GM12878 (cell line): ENCODE results near the gene PSORS1C2. TPM values are rescaled to one million over a fixed set of nuclear protein-coding genes. Genes with fewer than 3 reads are reported as not detected.

Source experiments
- ATAC-seq: fragments of 200-7000 bp; cut with Tn5 transposase; 3 replicates; pipeline ENCODE4 v1.9.1; 2020; ENCODE audit warnings: mild to moderate bottlenecking, moderate library complexity
- BruUV-seq: library from RNA; stranded (reverse); fragments of 400-500 nt; replicated peaks from 2 replicates; lab custom pipeline; 2021; lab: Mats Ljungman, UMichigan
- CTCF ChIA-PET: fragments of 300-600 bp; sonication (Branson Sonifier 250); formaldehyde crosslinking; extraction: SDS; loops from one replicate; lab custom pipeline; 2021; ENCODE audit warnings: inconsistent platforms; lab: Yijun Ruan, JAX
- POLR2A ChIA-PET: fragments of 350-600 bp; formaldehyde crosslinking; extraction: SDS; loops from one replicate; lab custom pipeline; 2021; ENCODE audit warnings: inconsistent platforms; lab: Charles Lee
- RAD21 ChIA-PET: fragments of 300-600 bp; sonication (Branson Sonifier 250); formaldehyde crosslinking; loops from one replicate; lab custom pipeline; 2023; ENCODE audit warnings: antibody characterized with exemption; ENCODE audit not compliant: unreplicated experiment; lab: Charles Lee
- SMC1A ChIA-PET: fragments of 300-600 bp; sonication (Branson Sonifier 250); formaldehyde crosslinking; loops from one replicate; lab custom pipeline; 2023; ENCODE audit not compliant: unreplicated experiment, uncharacterized antibody; lab: Charles Lee
- DNase-seq: peaks from one replicate; pipeline ENCODE4 v3.0.0-alpha.2; 2011; ENCODE audit warnings: low read depth, low spot score
- FAIRE-seq: peaks from 3 replicates; lab custom pipeline; 2011; peaks lifted over from hg19 to GRCh38; lab: Jason Lieb, UNC
- H2AFZ ChIP-seq: 2 replicates; pipeline ENCODE4 v1.6.0; 2011; ENCODE audit warnings: low read depth, low read length, control low read depth; ENCODE audit not compliant: control insufficient read depth
- H3K27ac ChIP-seq: 2 replicates; pipeline ENCODE4 v1.5.1; 2011; ENCODE audit warnings: control low read depth; ENCODE audit not compliant: control insufficient read depth, insufficient read depth
- H3K27me3 ChIP-seq, 2 experiments: replicated peaks in 1 of 2; 2 replicates each; pipeline versions ENCODE4 v1.6.0 to v1.6.1; 2011; ENCODE audit warnings: low read length in 1 of 2; ENCODE audit not compliant: control insufficient read depth in 2 of 2, insufficient read depth in 2 of 2
- H3K36me3 ChIP-seq, 2 experiments: 2 replicates each; pipeline ENCODE4 v1.5.1; 2011; ENCODE audit warnings: low read length in 1 of 2; ENCODE audit not compliant: control insufficient read depth in 2 of 2, insufficient read depth in 2 of 2
- H3K4me1 ChIP-seq: 2 replicates; pipeline ENCODE4 v1.6.1; 2011; ENCODE audit warnings: mild to moderate bottlenecking, low read length, moderate library complexity, mixed read lengths; ENCODE audit not compliant: control insufficient read depth, insufficient read depth
- H3K4me2 ChIP-seq: 2 replicates; pipeline ENCODE4 v1.6.0; 2011; ENCODE audit warnings: control low read depth; ENCODE audit not compliant: control insufficient read depth, insufficient read depth
- H3K4me3 ChIP-seq: fragments of 200-600 bp; sonication (generic); 2 replicates; pipeline ENCODE4 v1.5.1; 2016
- H3K79me2 ChIP-seq: 2 replicates; pipeline ENCODE4 v1.6.0; 2011; ENCODE audit warnings: low read length; ENCODE audit not compliant: control insufficient read depth, insufficient read depth
- H3K9ac ChIP-seq: 2 replicates; pipeline ENCODE4 v1.8.0; 2011; ENCODE audit warnings: low read length, control low read depth, mixed read lengths; ENCODE audit not compliant: control insufficient read depth, insufficient read depth
- H3K9me3 ChIP-seq: replicated peaks from 3 replicates; pipeline ENCODE4 v1.5.1; 2011; ENCODE audit warnings: mild to moderate bottlenecking, low read length; ENCODE audit not compliant: control insufficient read depth, insufficient read depth
- H4K20me1 ChIP-seq: 2 replicates; pipeline ENCODE4 v1.6.0; 2011; ENCODE audit not compliant: control insufficient read depth, insufficient read depth
- GABPA ChIP-seq: IDR thresholded peaks from 2 replicates; pipeline ENCODE4 v1.6.1; 2014; ENCODE audit warnings: antibody characterized with exemption, low read depth, mild to moderate bottlenecking, inconsistent platforms
- IRF3 ChIP-seq: fragments of 450-650 bp; IDR thresholded peaks from 2 replicates; pipeline ENCODE4 v1.6.1; 2014; ENCODE audit warnings: mild to moderate bottlenecking
- PAX5 ChIP-seq: IDR thresholded peaks from 2 replicates; pipeline ENCODE4 v1.6.1; 2011; ENCODE audit warnings: low read depth, low read length, borderline replicate concordance
- ZBTB40 ChIP-seq: fragments of 450-650 bp; IDR thresholded peaks from 2 replicates; pipeline ENCODE4 v1.6.1; 2016; ENCODE audit warnings: mild to moderate bottlenecking, moderate library complexity, borderline replicate concordance
- WGBS: methylation state at CpG from one replicate; pipeline ENCODE4 v1.1.6; 2016; ENCODE audit warnings: low lambda C conversion rate; ENCODE audit not compliant: insufficient replicate concordance, insufficient coverage; ENCODE audit errors: missing lambda C conversion rate; 5-methylcytosine and 5-hydroxymethylcytosine counted together
- in situ Hi-C: fragments of 300-500 bp; cut with MboI; formaldehyde crosslinking; loops from 9 replicates; pipeline ENCODE4 v1.14.3; 2018; ENCODE audit warnings: mixed read lengths
- intact Hi-C: fragments of 100-400 bp; cut with micrococcal nuclease; formaldehyde crosslinking; loops from one replicate; pipeline ENCODE4 v1.14.2; 2022; ENCODE audit not compliant: unreplicated experiment
- polyA plus RNA-seq, 11 experiments: library from polyadenylated mRNA; depleted of rRNA in 4 of 11; unstranded in 6 of 11; stranded (reverse) in 5 of 11; fragments of >200 nt; fragmentation: Nextera tagmentation in 4 of 11; fragmentation: Illumina TruSeq in 1 of 11; extraction: Ambion mirVana in 4 of 11; extraction: Trizol in 1 of 11; gene quantifications; 1 replicate in 1 of 11; 2 replicates in 10 of 11; pipeline versions ENCODE4 v1.2.1 to v1.2.3, GENCODE V29; 2011 to 2016; ENCODE audit warnings: inconsistent platforms in 2 of 11, missing spikeins in 2 of 11, low read depth in 1 of 11
- total RNA-seq, 4 experiments: library from RNA; depleted of rRNA in 3 of 4; stranded (reverse); fragments of >200 nt in 3 of 4; fragmentation: Illumina TruSeq in 1 of 4; extraction: Trizol in 1 of 4; gene quantifications; 2 replicates each; pipeline versions ENCODE4 v1.2.1 to v1.2.3, GENCODE V29; 2013 to 2021
- TF ChIP-seq, protein P1 (sequence below): fragments of 450-650 bp; formaldehyde crosslinking; IDR thresholded peaks from 2 replicates; pipeline ENCODE4 v1.4.0; 2022; ENCODE audit warnings: mild to moderate bottlenecking, moderate library complexity
- TF ChIP-seq, protein P2 (sequence below): fragments of 450-650 bp; conservative IDR thresholded peaks from 2 replicates; pipeline ENCODE4 v1.6.1; 2017; ENCODE audit warnings: mild to moderate bottlenecking, moderate library complexity
- TF ChIP-seq, protein P3 (sequence below): fragments of 450-650 bp; IDR thresholded peaks from 2 replicates; pipeline ENCODE4 v1.6.1; 2016; ENCODE audit warnings: mild to moderate bottlenecking

Gene PSORS1C2
- total and polyA plus RNA-seq, 10 of the 15 experiments (the other 5 are each of a cell fraction or from before 2014, with no cell fraction given) = not detected

DNA sequence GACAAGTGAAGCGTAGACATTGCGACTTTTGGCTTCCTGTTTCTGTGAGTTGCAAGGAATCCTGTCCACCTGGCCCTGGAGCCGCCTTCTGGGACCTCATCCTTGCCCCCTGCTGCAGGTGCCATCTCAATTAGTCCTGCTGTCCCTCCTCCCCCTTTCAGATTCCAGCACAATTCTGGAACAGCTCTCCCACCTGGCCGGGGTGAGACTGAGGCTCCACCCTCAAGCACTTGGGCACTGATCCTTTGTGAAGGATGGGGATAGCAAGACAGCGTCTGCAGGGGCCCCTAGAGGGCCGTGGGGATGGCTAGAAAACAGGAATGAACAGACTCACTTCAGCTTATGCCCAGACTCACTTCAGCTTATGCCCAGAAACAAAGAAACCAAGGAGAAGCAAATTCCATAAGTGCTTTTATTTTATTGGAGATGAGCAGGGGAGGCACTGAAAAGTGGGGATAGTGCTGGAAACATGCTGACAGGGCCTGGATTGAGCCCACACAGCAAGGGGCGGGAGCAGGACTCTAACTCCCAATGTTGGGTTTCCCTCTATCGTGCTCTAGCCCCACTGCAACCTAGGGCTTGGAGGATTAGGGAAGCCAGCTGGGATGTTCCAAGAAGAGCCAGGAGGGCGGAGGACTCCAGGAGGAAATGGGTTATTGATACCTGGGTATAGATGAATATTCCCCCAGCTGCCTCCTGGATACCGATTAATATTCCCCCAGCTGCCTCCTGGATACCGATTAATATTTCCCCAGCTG, 27.9 kb downstream of the PSORS1C2 start (continued):
- no peak for TF ChIP-seq ZBTB40

- no peak overlapping the region for H3K9ac ChIP-seq
- in situ Hi-C loops = no loop called here
- no peak overlapping the region for H3K4me3 ChIP-seq
- DNase-seq = no peak
- RAD21 ChIA-PET = no interaction called here
- no peak overlapping the region for H2AFZ ChIP-seq
- H3K9me3 ChIP-seq = no peaks in the 10 kb centered on the region
- no peak overlapping the region for H3K27ac ChIP-seq
- WGBS = 33% methylated on average over 4 of the region's 4 CpGs
- intact Hi-C loops = no loop called here
- no peaks in the 10 kb centered on the region for H3K4me1 ChIP-seq
- CTCF ChIA-PET = no interaction called here
- no peaks in the 10 kb centered on the region for H4K20me1 ChIP-seq
- H3K27me3 ChIP-seq = peaks cover 0 to 1% of the 10 kb centered on the region in 2 experiments; a peak in 2 of 4 replicates
- no peaks in the 10 kb centered on the region for H3K79me2 ChIP-seq
- no peak overlapping the region for H3K4me2 ChIP-seq
- no peak for ATAC-seq
- POLR2A ChIA-PET = no interaction called here
- BruUV-seq = no TSS peak
- no peaks in the 10 kb centered on the region for H3K36me3 ChIP-seq
- FAIRE-seq = no peak
- SMC1A ChIA-PET = no interaction called here
- no peak for TF ChIP-seq IRF3
- no peak for TF ChIP-seq PAX5
- TF ChIP-seq, protein P1, sequence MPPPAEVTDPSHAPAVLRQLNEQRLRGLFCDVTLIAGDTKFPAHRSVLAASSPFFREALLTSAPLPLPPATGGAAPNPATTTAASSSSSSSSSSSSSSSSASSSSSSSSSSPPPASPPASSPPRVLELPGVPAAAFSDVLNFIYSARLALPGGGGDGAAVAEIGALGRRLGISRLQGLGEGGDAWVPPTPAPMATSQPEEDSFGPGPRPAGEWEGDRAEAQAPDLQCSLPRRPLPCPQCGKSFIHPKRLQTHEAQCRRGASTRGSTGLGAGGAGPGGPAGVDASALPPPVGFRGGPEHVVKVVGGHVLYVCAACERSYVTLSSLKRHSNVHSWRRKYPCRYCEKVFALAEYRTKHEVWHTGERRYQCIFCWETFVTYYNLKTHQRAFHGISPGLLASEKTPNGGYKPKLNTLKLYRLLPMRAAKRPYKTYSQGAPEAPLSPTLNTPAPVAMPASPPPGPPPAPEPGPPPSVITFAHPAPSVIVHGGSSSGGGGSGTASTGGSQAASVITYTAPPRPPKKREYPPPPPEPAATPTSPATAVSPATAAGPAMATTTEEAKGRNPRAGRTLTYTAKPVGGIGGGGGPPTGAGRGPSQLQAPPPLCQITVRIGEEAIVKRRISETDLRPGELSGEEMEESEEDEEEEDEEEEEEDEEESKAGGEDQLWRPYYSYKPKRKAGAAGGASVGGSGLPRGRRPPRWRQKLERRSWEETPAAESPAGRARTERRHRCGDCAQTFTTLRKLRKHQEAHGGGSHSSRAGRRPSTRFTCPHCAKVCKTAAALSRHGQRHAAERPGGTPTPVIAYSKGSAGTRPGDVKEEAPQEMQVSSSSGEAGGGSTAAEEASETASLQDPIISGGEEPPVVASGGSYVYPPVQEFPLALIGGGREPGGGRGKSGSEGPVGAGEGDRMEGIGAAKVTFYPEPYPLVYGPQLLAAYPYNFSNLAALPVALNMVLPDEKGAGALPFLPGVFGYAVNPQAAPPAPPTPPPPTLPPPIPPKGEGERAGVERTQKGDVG = no peak
- TF ChIP-seq, protein P2, sequence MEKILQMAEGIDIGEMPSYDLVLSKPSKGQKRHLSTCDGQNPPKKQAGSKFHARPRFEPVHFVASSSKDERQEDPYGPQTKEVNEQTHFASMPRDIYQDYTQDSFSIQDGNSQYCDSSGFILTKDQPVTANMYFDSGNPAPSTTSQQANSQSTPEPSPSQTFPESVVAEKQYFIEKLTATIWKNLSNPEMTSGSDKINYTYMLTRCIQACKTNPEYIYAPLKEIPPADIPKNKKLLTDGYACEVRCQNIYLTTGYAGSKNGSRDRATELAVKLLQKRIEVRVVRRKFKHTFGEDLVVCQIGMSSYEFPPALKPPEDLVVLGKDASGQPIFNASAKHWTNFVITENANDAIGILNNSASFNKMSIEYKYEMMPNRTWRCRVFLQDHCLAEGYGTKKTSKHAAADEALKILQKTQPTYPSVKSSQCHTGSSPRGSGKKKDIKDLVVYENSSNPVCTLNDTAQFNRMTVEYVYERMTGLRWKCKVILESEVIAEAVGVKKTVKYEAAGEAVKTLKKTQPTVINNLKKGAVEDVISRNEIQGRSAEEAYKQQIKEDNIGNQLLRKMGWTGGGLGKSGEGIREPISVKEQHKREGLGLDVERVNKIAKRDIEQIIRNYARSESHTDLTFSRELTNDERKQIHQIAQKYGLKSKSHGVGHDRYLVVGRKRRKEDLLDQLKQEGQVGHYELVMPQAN = no peak
- TF ChIP-seq, protein P3, sequence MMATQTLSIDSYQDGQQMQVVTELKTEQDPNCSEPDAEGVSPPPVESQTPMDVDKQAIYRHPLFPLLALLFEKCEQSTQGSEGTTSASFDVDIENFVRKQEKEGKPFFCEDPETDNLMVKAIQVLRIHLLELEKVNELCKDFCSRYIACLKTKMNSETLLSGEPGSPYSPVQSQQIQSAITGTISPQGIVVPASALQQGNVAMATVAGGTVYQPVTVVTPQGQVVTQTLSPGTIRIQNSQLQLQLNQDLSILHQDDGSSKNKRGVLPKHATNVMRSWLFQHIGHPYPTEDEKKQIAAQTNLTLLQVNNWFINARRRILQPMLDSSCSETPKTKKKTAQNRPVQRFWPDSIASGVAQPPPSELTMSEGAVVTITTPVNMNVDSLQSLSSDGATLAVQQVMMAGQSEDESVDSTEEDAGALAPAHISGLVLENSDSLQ = no peak
- TF ChIP-seq GABPA = no peak
Measured at GRCh38 chr6:31107052-31107451, 31.8 kb downstream of the PSORS1C2 start.
